OCI-LY3 (cell line): Measurements from ENCODE around the gene NPNT.

Experiments
- CTCF ChIP-seq: fragments of 200-600, 300-600 bp; sonication (generic); IDR thresholded peaks from 2 replicates; pipeline ENCODE4 v1.5.1; 2014; ENCODE audit warnings: antibody characterized with exemption, low read length, low read depth
- EZH2phosphoT487 ChIP-seq: fragments of 200-600 bp; shearing (Covaris generic); IDR thresholded peaks from 2 replicates; pipeline ENCODE4 v1.6.1; 2018; ENCODE audit warnings: antibody characterized with exemption, mixed run types, low read depth

- TF ChIP-seq CTCF: no peak
- TF ChIP-seq EZH2phosphoT487: no peak
Measured at GRCh38 chr4:105979506-105979905, 84.2 kb downstream of the NPNT start.
